Measurements from ENCODE around the gene BTBD3. TPM values are rescaled to one million over a fixed set of nuclear protein-coding genes. Genes with fewer than 3 reads are reported as not detected.

Gene BTBD3
- total and polyA plus RNA-seq, 12 donors = 18.2 to 210 (median 49.3) TPM

DNA sequence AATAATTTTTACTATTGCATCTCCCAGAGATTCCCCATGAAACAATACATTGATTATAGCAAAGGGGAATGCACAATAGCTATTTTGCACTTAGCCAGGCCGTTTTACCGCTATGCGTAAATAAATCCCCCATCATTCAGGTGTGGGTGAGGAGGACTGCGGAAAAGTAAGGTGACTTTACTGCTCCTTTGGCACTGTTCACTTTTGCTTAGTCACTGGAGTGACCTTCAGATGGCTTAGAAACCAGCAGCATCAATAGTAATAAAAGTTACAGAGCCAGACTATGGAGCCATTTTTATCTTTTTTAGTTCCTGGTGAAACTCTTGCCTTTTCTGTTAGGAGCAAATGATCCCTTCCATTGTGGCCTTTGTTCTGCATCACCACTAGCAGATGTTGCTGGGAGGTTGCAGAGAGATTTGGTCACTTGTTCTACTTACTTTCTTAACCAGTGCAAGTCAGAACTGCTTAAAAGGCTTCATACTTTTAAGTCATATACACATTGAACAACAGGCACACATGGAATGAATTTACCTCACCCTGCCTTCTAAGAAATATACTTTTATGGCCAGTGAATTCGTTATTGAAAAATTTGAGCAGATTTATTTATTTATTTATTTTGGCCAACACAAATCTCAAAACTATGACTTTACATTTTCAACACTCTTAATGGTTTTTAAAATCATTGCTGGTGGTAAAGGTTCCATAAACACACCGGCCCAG, 12.1 kb upstream of the BTBD3 start:
- intact Hi-C loops (cut with DNase I) = no loop called here
- Histone ChIP-seq H3K27me3 (no peaks in the 10 kb centered on the region), H3K27ac (peak overlapping the region in 4 of 5 donors; percentile 25 to 78 (median 46)), H3K9me3 (replicated peaks in 1 of 3) (no peaks in the 10 kb centered on the region), H3K4me1 (replicated peaks in 1 of 2) (peaks cover 9 to 29% of the 10 kb centered on the region in 2 donors), H3K4me3 (no peak overlapping the region), H3K36me3 (replicated peaks in 1 of 2) (no peaks in the 10 kb centered on the region)
- 52 to 58% (median 56%) methylated on average over 6 of the region's 6 CpGs for WGBS, 4 donors
- TF ChIP-seq, protein P1, sequence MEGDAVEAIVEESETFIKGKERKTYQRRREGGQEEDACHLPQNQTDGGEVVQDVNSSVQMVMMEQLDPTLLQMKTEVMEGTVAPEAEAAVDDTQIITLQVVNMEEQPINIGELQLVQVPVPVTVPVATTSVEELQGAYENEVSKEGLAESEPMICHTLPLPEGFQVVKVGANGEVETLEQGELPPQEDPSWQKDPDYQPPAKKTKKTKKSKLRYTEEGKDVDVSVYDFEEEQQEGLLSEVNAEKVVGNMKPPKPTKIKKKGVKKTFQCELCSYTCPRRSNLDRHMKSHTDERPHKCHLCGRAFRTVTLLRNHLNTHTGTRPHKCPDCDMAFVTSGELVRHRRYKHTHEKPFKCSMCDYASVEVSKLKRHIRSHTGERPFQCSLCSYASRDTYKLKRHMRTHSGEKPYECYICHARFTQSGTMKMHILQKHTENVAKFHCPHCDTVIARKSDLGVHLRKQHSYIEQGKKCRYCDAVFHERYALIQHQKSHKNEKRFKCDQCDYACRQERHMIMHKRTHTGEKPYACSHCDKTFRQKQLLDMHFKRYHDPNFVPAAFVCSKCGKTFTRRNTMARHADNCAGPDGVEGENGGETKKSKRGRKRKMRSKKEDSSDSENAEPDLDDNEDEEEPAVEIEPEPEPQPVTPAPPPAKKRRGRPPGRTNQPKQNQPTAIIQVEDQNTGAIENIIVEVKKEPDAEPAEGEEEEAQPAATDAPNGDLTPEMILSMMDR (IDR thresholded peaks at IDR 0.05) = no peak
- TF ChIP-seq POLR2A (IDR thresholded peaks at IDR 0.05) = no peak
- DNase-seq = peak in 3 of 7 donors; percentile 38 to 49 (median 46)

DNA sequence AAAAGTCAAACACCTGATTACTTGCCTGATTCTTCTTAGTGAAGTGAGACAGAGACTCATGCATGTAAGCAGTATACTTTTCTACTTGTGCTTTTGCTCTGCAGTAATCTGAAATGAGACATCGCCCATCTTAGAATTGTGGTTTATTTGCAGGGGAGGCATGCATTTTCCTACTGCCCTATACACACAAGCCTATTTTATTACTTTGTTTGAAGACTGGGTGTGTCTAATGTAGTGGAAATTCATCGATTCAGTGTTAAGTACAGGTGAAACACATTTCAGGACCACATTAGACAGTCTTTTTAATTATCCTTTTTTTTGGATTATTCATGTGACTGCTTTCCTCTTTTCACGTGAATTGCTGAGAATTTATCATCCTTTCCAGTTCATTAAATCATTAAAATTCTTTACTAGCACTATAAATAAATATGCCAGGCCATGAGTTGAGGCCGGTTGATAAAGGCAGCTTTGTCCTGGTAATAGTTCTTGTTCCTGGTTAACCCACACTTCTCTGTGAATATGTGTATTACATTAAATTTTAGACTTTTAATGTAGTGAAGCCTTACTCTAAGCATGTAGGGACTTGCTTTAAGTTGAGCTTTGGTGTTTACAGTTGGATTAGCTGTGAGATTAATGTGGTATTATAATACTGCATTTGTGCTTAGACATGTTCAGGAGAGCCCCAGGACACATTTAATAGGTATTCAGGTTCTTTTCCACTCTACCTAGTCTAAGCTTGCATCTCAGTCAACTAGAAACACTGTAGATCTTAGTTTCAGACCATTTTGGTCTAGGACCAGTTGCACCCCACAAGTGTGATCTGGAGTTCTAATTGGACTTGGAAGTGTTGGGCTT, 10.8 kb upstream of the BTBD3 start:
- H3K27me3 ChIP-seq = no peaks in the 10 kb centered on the region
- H3K36me3 ChIP-seq (replicated peaks in 1 of 2) = no peaks in the 10 kb centered on the region
- DNase-seq = no peak
- WGBS, 4 donors = 60 to 68% (median 65%) methylated on average over 4 of the region's 4 CpGs
- peaks cover 9 to 29% of the 10 kb centered on the region in 2 donors for H3K4me1 ChIP-seq (replicated peaks in 1 of 2)
- H3K4me3 ChIP-seq = no peak overlapping the region
- no peak for TF ChIP-seq POLR2A (IDR thresholded peaks at IDR 0.05)
- TF ChIP-seq, protein P1 (IDR thresholded peaks at IDR 0.05) = no peak
- no peaks in the 10 kb centered on the region for H3K9me3 ChIP-seq (replicated peaks in 1 of 3)
- H3K27ac ChIP-seq = peak overlapping the region in 2 of 5 donors; percentile 18 to 31
- intact Hi-C loops (cut with DNase I) = no loop called here

DNA sequence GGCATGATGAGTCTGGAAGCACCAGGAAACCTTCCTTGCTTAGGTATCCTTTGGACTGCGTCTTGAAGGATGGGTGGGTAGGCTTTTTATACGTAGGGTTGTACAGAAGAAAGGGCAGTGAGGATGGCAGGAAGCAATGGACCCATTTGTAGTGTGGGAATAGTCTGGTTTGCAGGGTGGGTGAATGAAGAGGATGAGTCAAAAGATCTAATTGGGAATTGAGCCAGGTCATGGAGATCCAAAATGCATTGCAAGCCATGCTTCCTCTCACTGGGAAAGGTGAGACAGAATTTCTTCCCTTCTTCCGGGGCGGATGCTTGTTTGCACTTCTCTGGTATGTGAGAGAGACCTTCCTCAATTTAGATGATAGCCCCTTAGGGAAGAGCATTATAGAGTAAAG, 10.1 kb upstream of the BTBD3 start:
- Histone ChIP-seq H3K9me3 (replicated peaks in 1 of 3) (no peaks in the 10 kb centered on the region), H3K27ac (peak overlapping the region in 1 of 5 donors; percentile 31), H3K4me1 (replicated peaks in 1 of 2) (peaks cover 14 to 25% of the 10 kb centered on the region in 2 donors), H3K4me3 (no peak overlapping the region), H3K27me3 (no peaks in the 10 kb centered on the region), H3K36me3 (replicated peaks in 1 of 2) (no peaks in the 10 kb centered on the region)
- intact Hi-C loops (cut with DNase I) = no loop called here
- WGBS, 4 donors = 92 to 99% (median 96%) methylated on average over 4 of the region's 4 CpGs
- DNase-seq = no peak
- TF ChIP-seq POLR2A (IDR thresholded peaks at IDR 0.05) = no peak
- TF ChIP-seq, protein P1 (IDR thresholded peaks at IDR 0.05) = no peak

DNA sequence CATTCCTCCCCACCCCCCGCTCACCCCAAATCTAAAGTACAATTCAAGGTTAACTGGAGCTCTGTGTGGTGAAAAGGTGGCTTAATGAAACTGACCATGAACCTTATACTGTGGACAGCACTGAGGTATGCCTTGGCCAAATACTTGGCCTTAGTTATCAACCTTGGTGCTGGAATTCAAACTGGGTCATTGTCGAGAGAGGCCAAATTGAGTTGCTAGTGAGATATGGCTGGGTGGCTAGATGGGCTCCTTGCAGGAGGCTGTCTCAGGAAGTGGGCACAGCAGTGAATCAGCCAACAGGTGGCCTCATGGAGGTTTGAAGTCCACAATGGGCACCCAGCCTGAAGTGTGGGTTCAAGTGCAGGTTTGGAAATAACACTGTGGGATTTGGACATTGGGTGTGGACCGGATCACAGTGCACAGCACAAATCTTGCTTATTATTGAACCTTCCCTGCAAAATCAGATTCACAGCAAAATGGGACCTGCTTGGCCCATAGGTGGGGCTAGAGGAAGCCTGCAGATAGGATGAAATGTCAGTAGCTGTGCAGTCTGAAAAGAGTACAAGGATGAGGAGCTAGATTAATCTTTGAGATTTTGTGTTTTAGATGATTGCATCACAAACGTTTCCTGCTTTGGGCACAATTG, 5.6 kb upstream of the BTBD3 start:
- intact Hi-C loops (cut with DNase I) = no loop called here
- Histone ChIP-seq H3K4me3 (no peak overlapping the region), H3K9me3 (replicated peaks in 1 of 3) (no peaks in the 10 kb centered on the region), H3K36me3 (replicated peaks in 1 of 2) (no peaks in the 10 kb centered on the region), H3K27ac (no peak overlapping the region), H3K4me1 (replicated peaks in 1 of 2) (peaks cover 6 to 8% of the 10 kb centered on the region in 2 donors), H3K27me3 (no peaks in the 10 kb centered on the region)
- DNase-seq = peak in 1 of 7 donors; percentile 16
- WGBS, 4 donors = 58 to 67% (median 64%) methylated on average over 4 of the region's 4 CpGs
- TF ChIP-seq POLR2A (IDR thresholded peaks at IDR 0.05) = no peak
- TF ChIP-seq, protein P1 (IDR thresholded peaks at IDR 0.05) = peak; percentile 16 to 43 (median 33)

Measured in adrenal gland (tissue), 12 donors.